Panc1 (cell line): ENCODE results near the gene NRCAM. TPM values are rescaled to one million over a fixed set of nuclear protein-coding genes. Genes with fewer than 3 reads are reported as not detected.

ENCODE experiments used
- ATAC-seq: fragments of 200-7000 bp; cut with Tn5 transposase; 2 replicates; pipeline ENCODE4 v1.9.1; 2020; ENCODE audit warnings: mild to moderate bottlenecking, moderate library complexity
- BruUV-seq: library from RNA; stranded (reverse); fragments of 400-500 nt; replicated peaks from 2 replicates; lab custom pipeline; 2021; lab: Mats Ljungman, UMichigan
- CTCF ChIA-PET: fragments of 300-600 bp; sonication (Branson Sonifier 250); formaldehyde crosslinking; loops from one replicate; lab custom pipeline; 2022; ENCODE audit warnings: antibody characterized with exemption; lab: Charles Lee
- POLR2A ChIA-PET: fragments of 300-600 bp; sonication (Branson Sonifier 250); formaldehyde crosslinking; loops from one replicate; lab custom pipeline; 2022; ENCODE audit warnings: antibody characterized with exemption; lab: Charles Lee
- DNase-seq: peaks from one replicate; pipeline ENCODE4 v3.0.0-alpha.2; 2010; ENCODE audit warnings: low read depth, low spot score
- H3K27ac ChIP-seq: 2 replicates; pipeline ENCODE4 v1.5.1; 2011; ENCODE audit warnings: mild to moderate bottlenecking, low read length, inconsistent platforms
- H3K27me3 ChIP-seq: fragments of 200-500 bp; sonication (Bioruptor generic); 2 replicates; pipeline ENCODE4 v1.6.0; 2014; ENCODE audit warnings: low read length, inconsistent platforms; ENCODE audit not compliant: control insufficient read depth, insufficient read depth
- H3K36me3 ChIP-seq: fragments of 200-500 bp; sonication (Bioruptor generic); 2 replicates; pipeline ENCODE4 v1.5.1; 2014; ENCODE audit warnings: inconsistent platforms, mild to moderate bottlenecking, low read length, moderate library complexity; ENCODE audit not compliant: control insufficient read depth, insufficient read depth
- H3K4me1 ChIP-seq: 2 replicates; pipeline ENCODE4 v1.5.1; 2011; ENCODE audit warnings: inconsistent platforms, mild to moderate bottlenecking, low read length, moderate library complexity; ENCODE audit not compliant: control insufficient read depth, insufficient read depth
- H3K4me3 ChIP-seq, 2 experiments: 2 replicates each; pipeline ENCODE4 v1.5.1; 2011 to 2012; ENCODE audit warnings: low read depth in 2 of 2, low read length in 2 of 2, mild to moderate bottlenecking in 2 of 2, inconsistent platforms in 1 of 2, moderate library complexity in 1 of 2
- H3K9me3 ChIP-seq: fragments of 200-500 bp; sonication (Bioruptor generic); 2 replicates; pipeline ENCODE4 v1.5.1; 2014; ENCODE audit warnings: low read depth, mild to moderate bottlenecking, inconsistent platforms, low read length, moderate library complexity; ENCODE audit not compliant: control insufficient read depth, insufficient read depth
- CTCF ChIP-seq: fragments of 450-650 bp; IDR thresholded peaks from 2 replicates; pipeline ENCODE4 v1.5.1; 2017; ENCODE audit warnings: mild to moderate bottlenecking
- POLR2AphosphoS5 ChIP-seq: IDR thresholded peaks from 2 replicates; pipeline ENCODE4 v1.6.1; 2012; ENCODE audit warnings: mild to moderate bottlenecking, low read depth, low read length, moderate library complexity
- REST ChIP-seq, 2 experiments: IDR thresholded peaks; 2 replicates each; pipeline ENCODE4 v1.6.1; 2011 to 2012; ENCODE audit warnings: low read depth in 2 of 2, control low read depth in 1 of 2, low read length in 1 of 2, mild to moderate bottlenecking in 1 of 2, moderate library complexity in 1 of 2; ENCODE audit not compliant: insufficient read depth in 1 of 2
- SIN3A ChIP-seq: IDR thresholded peaks from 2 replicates; pipeline ENCODE4 v1.6.1; 2012; ENCODE audit warnings: low read depth, mild to moderate bottlenecking, low read length, moderate library complexity, borderline replicate concordance; ENCODE audit not compliant: insufficient read depth
- TCF7L2 ChIP-seq: IDR thresholded peaks from 2 replicates; pipeline ENCODE4 v1.6.1; 2011; ENCODE audit warnings: mild to moderate bottlenecking, low read depth, low read length, inconsistent platforms
- in situ Hi-C: cut with HindIII; loops from 2 replicates; pipeline ENCODE4 v1.10.0; 2016; ENCODE audit warnings: low sequenced_read_pairs, low pct_unique_long_range_greater_than_20kb
- intact Hi-C: fragments of 100-400 bp; cut with micrococcal nuclease; formaldehyde crosslinking; loops from one replicate; pipeline ENCODE4 v1.10.0; 2022; ENCODE audit not compliant: unreplicated experiment
- total RNA-seq: library from RNA; stranded (reverse); gene quantifications from one replicate; pipeline ENCODE4 v1.2.1, GENCODE V29; 2021; ENCODE audit not compliant: unreplicated experiment

The NRCAM gene
- total RNA-seq, 1 experiment from 2014 or later: 0.21 TPM

- no peak overlapping the region for H3K4me3 ChIP-seq
- H3K27me3 ChIP-seq: no peaks in the 10 kb centered on the region; the same call in 1 of the 2 replicates
- H3K4me1 ChIP-seq: no peaks in the 10 kb centered on the region; the same call in 1 of the 2 replicates
- intact Hi-C loops (no loop called here), in situ Hi-C loops (no loop called here)
- CTCF ChIA-PET: no interaction called here
- no peaks in the 10 kb centered on the region for H3K9me3 ChIP-seq
- POLR2A ChIA-PET: no interaction called here
- DNase-seq (no peak), ATAC-seq (no peak)
- TF ChIP-seq REST (IDR thresholded peaks at IDR 0.05; ENCODE audit: insufficient read depth in 1 of 2, low read depth in 2 of 2, low read length in 1 of 2) (no peak), POLR2AphosphoS5 (no peak), SIN3A (no peak), CTCF (no peak), TCF7L2 (no peak)
- H3K36me3 ChIP-seq: no peaks in the 10 kb centered on the region
- BruUV-seq: no TSS peak
- no peak overlapping the region for H3K27ac ChIP-seq
Observed at GRCh38 chr7:108367946-108368345, 88.3 kb downstream of the NRCAM start.

GRCh38 chr7:108367314-108367713, 88.9 kb downstream of the NRCAM start:
- DNase-seq: no peak
- Histone ChIP-seq H3K27me3 (no peaks in the 10 kb centered on the region; the same call in 1 of the 2 replicates), H3K36me3 (no peaks in the 10 kb centered on the region), H3K4me1 (no peaks in the 10 kb centered on the region; the same call in 1 of the 2 replicates), H3K4me3 (no peak overlapping the region), H3K9me3 (no peaks in the 10 kb centered on the region), H3K27ac (no peak overlapping the region)
- no peak for ATAC-seq
- BruUV-seq: no TSS peak
- ChIA-PET POLR2A (no interaction called here), CTCF (no interaction called here)
- intact Hi-C loops (no loop called here), in situ Hi-C loops (no loop called here)
- TF ChIP-seq SIN3A (no peak), CTCF (no peak), REST (IDR thresholded peaks at IDR 0.05; ENCODE audit: insufficient read depth in 1 of 2, low read depth in 2 of 2, low read length in 1 of 2) (no peak), TCF7L2 (no peak), POLR2AphosphoS5 (no peak)
